Astrocyte (in vitro differentiated cells and primary cell): Measurements from ENCODE around the gene RALGPS1. TPM values are rescaled to one million over a fixed set of nuclear protein-coding genes. Genes with fewer than 3 reads are reported as not detected.

ENCODE experiments used
- DNase-seq: peaks from one replicate; pipeline ENCODE4 v3.0.0-alpha.2; 2010; ENCODE audit warnings: low read depth
- FAIRE-seq: peaks from 2 replicates; lab custom pipeline; 2011; peaks lifted over from hg19 to GRCh38; lab: Jason Lieb, UNC
- H2AFZ ChIP-seq: 2 replicates; pipeline ENCODE4 v1.6.0; 2012; ENCODE audit warnings: low read depth, low read length, inconsistent platforms
- H3K27ac ChIP-seq: 2 replicates; pipeline ENCODE4 v1.5.1; 2011; ENCODE audit warnings: low read depth, low read length, inconsistent platforms
- H3K27me3 ChIP-seq: 2 replicates; pipeline ENCODE4 v1.6.0; 2011; ENCODE audit warnings: low read length, inconsistent platforms; ENCODE audit not compliant: insufficient read depth
- H3K36me3 ChIP-seq: 2 replicates; pipeline ENCODE4 v1.5.1; 2011; ENCODE audit warnings: low read length, inconsistent platforms; ENCODE audit not compliant: insufficient read depth
- H3K4me1 ChIP-seq: 2 replicates; pipeline ENCODE4 v1.5.1; 2011; ENCODE audit warnings: low read length, inconsistent platforms; ENCODE audit not compliant: insufficient read depth
- H3K4me2 ChIP-seq: 2 replicates; pipeline ENCODE4 v1.6.0; 2012; ENCODE audit warnings: low read length, inconsistent platforms
- H3K4me3 ChIP-seq: 2 replicates; pipeline ENCODE4 v1.5.1; 2011; ENCODE audit warnings: low read depth, mild to moderate bottlenecking, low read length, inconsistent platforms; ENCODE audit not compliant: insufficient read depth
- H3K79me2 ChIP-seq: 2 replicates; pipeline ENCODE4 v1.6.0; 2012; ENCODE audit warnings: mild to moderate bottlenecking, low read length, inconsistent platforms; ENCODE audit not compliant: insufficient read depth
- H3K9ac ChIP-seq: 2 replicates; pipeline ENCODE4 v1.6.0; 2012; ENCODE audit warnings: mild to moderate bottlenecking, low read length, inconsistent platforms
- H3K9me3 ChIP-seq: 2 replicates; pipeline ENCODE4 v1.5.1; 2012; ENCODE audit warnings: low read depth, mild to moderate bottlenecking, low read length, inconsistent platforms; ENCODE audit not compliant: insufficient read depth
- H4K20me1 ChIP-seq: 2 replicates; pipeline ENCODE4 v1.6.0; 2012; ENCODE audit warnings: low read length, inconsistent platforms; ENCODE audit not compliant: insufficient read depth
- H3K27ac Mint-ChIP-seq: one replicate; pipeline ENCODE4 v1.8.0; 2021; ENCODE audit warnings: mild to moderate bottlenecking, mixed read lengths; ENCODE audit not compliant: unreplicated experiment
- H3K27me3 Mint-ChIP-seq: one replicate; pipeline ENCODE4 v1.8.0; 2021; ENCODE audit warnings: low read depth, mixed read lengths; ENCODE audit not compliant: unreplicated experiment
- H3K36me3 Mint-ChIP-seq: one replicate; pipeline ENCODE4 v1.8.0; 2021; ENCODE audit warnings: low read depth, mixed read lengths; ENCODE audit not compliant: unreplicated experiment
- H3K4me1 Mint-ChIP-seq: one replicate; pipeline ENCODE4 v1.8.0; 2021; ENCODE audit warnings: low read depth, mixed read lengths; ENCODE audit not compliant: unreplicated experiment
- H3K4me3 Mint-ChIP-seq: one replicate; pipeline ENCODE4 v1.8.0; 2021; ENCODE audit warnings: mild to moderate bottlenecking, moderate library complexity, mixed read lengths; ENCODE audit not compliant: unreplicated experiment
- H3K9me3 Mint-ChIP-seq: one replicate; pipeline ENCODE4 v1.8.0; 2021; ENCODE audit warnings: mild to moderate bottlenecking, mixed read lengths; ENCODE audit not compliant: unreplicated experiment
- EZH2 ChIP-seq: IDR thresholded peaks from 2 replicates; pipeline ENCODE4 v1.6.1; 2012; ENCODE audit warnings: mild to moderate bottlenecking, low read length, inconsistent platforms; ENCODE audit not compliant: insufficient read depth
- total RNA-seq: library from RNA; stranded (reverse); gene quantifications from 2 replicates; pipeline ENCODE4 v1.2.1, GENCODE V29; 2021
- TF ChIP-seq, protein P1 (sequence below): IDR thresholded peaks from 2 replicates; pipeline ENCODE4 v1.5.1; 2011; ENCODE audit warnings: low read depth, mild to moderate bottlenecking, inconsistent platforms, low read length, moderate library complexity; ENCODE audit not compliant: insufficient read depth

The RALGPS1 gene
- total RNA-seq, 1 donor from 2014 or later, result 2.8 TPM

DNA sequence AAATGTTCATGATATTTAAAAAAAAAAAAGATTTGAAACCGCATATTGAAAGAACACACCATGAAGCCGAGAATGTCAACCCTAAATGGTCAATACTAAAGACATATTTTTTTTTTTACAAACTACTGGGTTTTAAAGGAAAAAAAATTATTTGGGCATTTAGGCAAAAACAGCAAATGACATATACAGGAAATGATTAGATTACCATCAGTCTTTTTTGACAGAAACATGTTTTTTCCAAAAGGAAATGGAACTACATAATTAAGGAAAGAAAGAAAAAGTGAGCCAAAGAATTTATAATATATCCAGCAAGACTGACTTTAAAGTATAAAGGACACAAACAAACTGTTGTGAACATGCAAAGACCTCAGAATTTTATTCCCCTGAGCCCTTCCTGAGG, 56.7 kb downstream of the RALGPS1 start:
- Histone ChIP-seq H3K79me2 (no peaks in the 10 kb centered on the region), H3K27me3 (no peaks in the 10 kb centered on the region), H3K27ac (no peak overlapping the region), H3K4me2 (no peak overlapping the region), H3K9me3 (no peaks in the 10 kb centered on the region), H2AFZ (no peak overlapping the region), H3K4me3 (no peak overlapping the region), H4K20me1 (no peaks in the 10 kb centered on the region), H3K4me1 (no peaks in the 10 kb centered on the region), H3K36me3 (no peaks in the 10 kb centered on the region), H3K9ac (no peak overlapping the region)
- Mint-ChIP-seq H3K36me3 (no peaks in the 10 kb centered on the region), H3K27ac (no peak overlapping the region), H3K4me1 (no peaks in the 10 kb centered on the region), H3K4me3 (no peak overlapping the region), H3K9me3 (no peaks in the 10 kb centered on the region), H3K27me3 (peaks cover 5% of the 10 kb centered on the region)
- TF ChIP-seq, protein P1, sequence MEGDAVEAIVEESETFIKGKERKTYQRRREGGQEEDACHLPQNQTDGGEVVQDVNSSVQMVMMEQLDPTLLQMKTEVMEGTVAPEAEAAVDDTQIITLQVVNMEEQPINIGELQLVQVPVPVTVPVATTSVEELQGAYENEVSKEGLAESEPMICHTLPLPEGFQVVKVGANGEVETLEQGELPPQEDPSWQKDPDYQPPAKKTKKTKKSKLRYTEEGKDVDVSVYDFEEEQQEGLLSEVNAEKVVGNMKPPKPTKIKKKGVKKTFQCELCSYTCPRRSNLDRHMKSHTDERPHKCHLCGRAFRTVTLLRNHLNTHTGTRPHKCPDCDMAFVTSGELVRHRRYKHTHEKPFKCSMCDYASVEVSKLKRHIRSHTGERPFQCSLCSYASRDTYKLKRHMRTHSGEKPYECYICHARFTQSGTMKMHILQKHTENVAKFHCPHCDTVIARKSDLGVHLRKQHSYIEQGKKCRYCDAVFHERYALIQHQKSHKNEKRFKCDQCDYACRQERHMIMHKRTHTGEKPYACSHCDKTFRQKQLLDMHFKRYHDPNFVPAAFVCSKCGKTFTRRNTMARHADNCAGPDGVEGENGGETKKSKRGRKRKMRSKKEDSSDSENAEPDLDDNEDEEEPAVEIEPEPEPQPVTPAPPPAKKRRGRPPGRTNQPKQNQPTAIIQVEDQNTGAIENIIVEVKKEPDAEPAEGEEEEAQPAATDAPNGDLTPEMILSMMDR, result no peak
- no peak for TF ChIP-seq EZH2
- no peak for FAIRE-seq
- no peak for DNase-seq

DNA sequence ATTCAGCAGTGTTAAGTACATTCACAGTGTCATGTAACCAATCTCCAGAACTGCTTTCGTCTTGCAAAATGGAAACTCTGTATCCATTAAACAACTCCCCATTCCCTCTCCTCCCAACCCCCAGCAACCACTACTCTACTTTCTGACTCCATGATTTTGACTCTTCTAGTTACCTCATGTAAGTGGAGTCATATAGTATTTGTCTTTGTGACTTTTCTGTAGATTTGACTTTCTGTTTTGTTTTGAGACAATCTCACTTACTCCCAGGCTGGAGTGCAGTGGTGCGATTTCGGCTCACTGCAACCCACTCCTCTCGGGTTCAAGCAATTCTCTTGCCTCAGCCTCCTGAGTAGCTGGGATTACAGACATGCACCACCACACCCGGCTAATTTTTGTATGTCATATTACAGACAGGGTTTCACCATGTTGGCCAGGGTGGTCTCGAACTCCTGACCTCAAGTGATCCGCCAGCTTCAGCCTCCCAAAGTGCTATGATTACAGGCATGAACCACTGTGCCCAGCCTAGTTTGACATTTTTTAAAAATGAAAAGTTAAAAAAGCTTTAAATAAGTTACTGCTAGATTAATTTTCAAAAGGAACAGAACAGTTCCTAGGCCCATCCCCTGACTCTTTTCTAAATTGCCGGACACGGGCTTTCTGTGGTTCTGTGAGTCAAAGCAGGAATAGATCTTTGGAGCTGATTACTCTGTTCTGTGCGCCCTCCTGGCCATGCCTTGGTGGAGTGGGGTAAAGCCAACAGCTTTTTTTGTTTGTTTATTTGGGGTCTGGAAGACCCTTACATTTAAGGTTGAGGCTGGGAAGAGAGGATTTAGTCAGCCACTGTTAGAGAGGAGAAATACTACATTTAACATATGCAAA, 59.3 kb downstream of the RALGPS1 start:
- H3K79me2 ChIP-seq, result no peaks in the 10 kb centered on the region
- H2AFZ ChIP-seq, result no peak overlapping the region
- no peaks in the 10 kb centered on the region for H4K20me1 ChIP-seq
- DNase-seq, result no peak
- no peak for TF ChIP-seq EZH2
- TF ChIP-seq, protein P1, result no peak
- H3K9ac ChIP-seq, result no peak overlapping the region
- Mint-ChIP-seq H3K27me3 (peaks cover 5% of the 10 kb centered on the region), H3K27ac (no peak overlapping the region), H3K4me1 (no peaks in the 10 kb centered on the region), H3K4me3 (no peak overlapping the region), H3K36me3 (no peaks in the 10 kb centered on the region), H3K9me3 (no peaks in the 10 kb centered on the region)
- no peak overlapping the region for H3K4me3 ChIP-seq
- H3K9me3 ChIP-seq, result no peaks in the 10 kb centered on the region
- no peaks in the 10 kb centered on the region for H3K36me3 ChIP-seq
- no peak for FAIRE-seq
- H3K4me2 ChIP-seq, result no peak overlapping the region
- H3K27me3 ChIP-seq, result no peaks in the 10 kb centered on the region
- H3K27ac ChIP-seq, result no peak overlapping the region
- H3K4me1 ChIP-seq, result no peaks in the 10 kb centered on the region

DNA sequence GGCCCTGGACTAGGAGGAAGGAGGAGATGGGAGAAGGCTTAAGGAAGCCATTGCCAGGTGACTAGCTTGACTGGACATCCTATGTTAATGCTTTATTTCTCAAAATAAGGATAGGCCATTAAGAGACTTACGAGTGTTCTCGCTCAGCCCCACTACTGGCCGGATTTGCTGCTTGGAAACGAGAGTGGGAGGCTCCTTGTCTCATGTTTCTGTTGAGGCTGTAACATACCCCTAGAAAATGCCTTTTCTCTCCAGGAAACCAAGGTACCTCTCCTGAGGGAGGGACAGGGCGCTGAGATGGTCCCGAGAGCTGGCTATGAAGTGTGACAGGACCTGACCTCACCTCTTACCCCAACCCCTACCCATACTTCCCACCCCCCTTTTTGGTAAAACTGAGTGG, 60.0 kb downstream of the RALGPS1 start:
- Mint-ChIP-seq H3K4me3 (no peak overlapping the region), H3K9me3 (no peaks in the 10 kb centered on the region), H3K27ac (no peak overlapping the region), H3K4me1 (no peaks in the 10 kb centered on the region), H3K27me3 (peaks cover 5% of the 10 kb centered on the region), H3K36me3 (no peaks in the 10 kb centered on the region)
- TF ChIP-seq EZH2, result no peak
- TF ChIP-seq, protein P1, result no peak
- Histone ChIP-seq H3K79me2 (no peaks in the 10 kb centered on the region), H3K9ac (no peak overlapping the region), H4K20me1 (no peaks in the 10 kb centered on the region), H3K4me2 (no peak overlapping the region), H2AFZ (no peak overlapping the region), H3K4me1 (no peaks in the 10 kb centered on the region), H3K36me3 (no peaks in the 10 kb centered on the region), H3K27me3 (no peaks in the 10 kb centered on the region), H3K27ac (no peak overlapping the region), H3K9me3 (no peaks in the 10 kb centered on the region), H3K4me3 (no peak overlapping the region)
- FAIRE-seq (no peak), DNase-seq (no peak)
